Prostate gland (tissue), 2 donors: ENCODE data around the gene PIGQ. TPM values are rescaled to one million over a fixed set of nuclear protein-coding genes. Genes with fewer than 3 reads are reported as not detected.

Experiments used
- DNase-seq: peaks from one replicate; pipeline ENCODE4 v3.0.0-alpha.2; 2019; ENCODE audit warnings: low spot score
- H3K27ac ChIP-seq, 2 donors: fragments of 200-600 bp; sonication (generic); 2 replicates each; pipeline ENCODE4 v1.5.1; 2017 to 2019
- H3K27me3 ChIP-seq: fragments of 200-600 bp; sonication (generic); replicated peaks from 2 replicates; pipeline ENCODE4 v1.5.1; 2019; ENCODE audit not compliant: insufficient read depth
- H3K36me3 ChIP-seq, 2 donors: fragments of 200-600 bp; sonication (generic); 1 replicate in 1 of 2; 2 replicates in 1 of 2; pipeline versions ENCODE4 v1.5.1 to v1.8.1; 2017 to 2019
- H3K4me1 ChIP-seq: fragments of 200-600 bp; sonication (generic); replicated peaks from 2 replicates; pipeline ENCODE4 v1.5.1; 2019
- H3K4me3 ChIP-seq, 2 donors: fragments of 200-600 bp; sonication (generic); 2 replicates each; pipeline ENCODE4 v1.5.1; 2017 to 2019
- H3K9me3 ChIP-seq: fragments of 200-600 bp; sonication (generic); 2 replicates; pipeline ENCODE4 v1.5.1; 2017
- CTCF ChIP-seq, 4 experiments: fragments of 200-600 bp in 2 of 4; fragments of 450-650 bp in 2 of 4; sonication (generic) in 2 of 4; IDR thresholded peaks; 1 replicate in 3 of 4; 2 replicates in 1 of 4; pipeline ENCODE4 v1.5.1; 2016 to 2019; ENCODE audit warnings: antibody characterized with exemption in 4 of 4, mild to moderate bottlenecking in 2 of 4, moderate library complexity in 2 of 4
- POLR2A ChIP-seq: fragments of 450-650 bp; IDR thresholded peaks from one replicate; pipeline ENCODE4 v1.6.1; 2016; ENCODE audit warnings: antibody characterized with exemption, mild to moderate bottlenecking
- POLR2AphosphoS5 ChIP-seq: sonication (generic); formaldehyde crosslinking; IDR thresholded peaks from one replicate; pipeline ENCODE4 v1.6.1; 2017; ENCODE audit warnings: antibody characterized with exemption
- WGBS: methylation state at CpG from one replicate; pipeline ENCODE4 v1.1.5; 2018; 5-methylcytosine and 5-hydroxymethylcytosine counted together
- intact Hi-C: fragments of 100-400 bp; cut with DNase I; formaldehyde crosslinking; loops from one replicate; pipeline ENCODE4 v1.14.2; 2022
- total RNA-seq, 2 donors: library from RNA; depleted of rRNA; stranded (reverse); fragments of >200 nt; gene quantifications; one replicate each; pipeline ENCODE4 v1.1.0, GENCODE V29; 2016

PIGQ gene
- total RNA-seq, 2 donors from 2014 or later = 70.1 to 85.8 TPM

GRCh38 chr16:629833-630248 lies 60.1 kb downstream of the PIGQ start:
- no peak overlapping the region for H3K27ac ChIP-seq
- H3K9me3 ChIP-seq = no peaks in the 10 kb centered on the region
- intact Hi-C loops = no loop called here
- DNase-seq = no peak
- H3K36me3 ChIP-seq = peaks cover 0 to 3% of the 10 kb centered on the region in 2 donors
- TF ChIP-seq POLR2A (no peak), CTCF (IDR thresholded peaks at IDR 0.05) (no peak), POLR2AphosphoS5 (no peak)
- no peaks in the 10 kb centered on the region for H3K27me3 ChIP-seq
- no peak overlapping the region for H3K4me3 ChIP-seq
- WGBS = 56% methylated on average over 10 of the region's 11 CpGs
- peaks cover under 1% of the 10 kb centered on the region for H3K4me1 ChIP-seq

GRCh38 chr16:630249-630814 lies 60.6 kb downstream of the PIGQ start:
- Histone ChIP-seq H3K4me1 (peaks cover 6% of the 10 kb centered on the region), H3K9me3 (no peaks in the 10 kb centered on the region), H3K27me3 (no peaks in the 10 kb centered on the region), H3K36me3 (peaks cover 0 to 3% of the 10 kb centered on the region in 2 donors), H3K27ac (no peak overlapping the region), H3K4me3 (no peak overlapping the region)
- TF ChIP-seq CTCF (IDR thresholded peaks at IDR 0.05) (no peak), POLR2A (no peak), POLR2AphosphoS5 (no peak)
- intact Hi-C loops = no loop called here
- WGBS = 62% methylated on average over 26 of the region's 29 CpGs
- no peak for DNase-seq

GRCh38 chr16:630815-631405 lies 61.1 kb downstream of the PIGQ start, which contains the start of gene WFIKKN1:
Gene WFIKKN1, plus strand, starts transcription at chr16:630985. Its CDS starts 269 bp downstream, at chr16:631254.
- H3K4me3 ChIP-seq = no peak within 1 kb of the TSS
- TF ChIP-seq POLR2AphosphoS5 (no peak), CTCF (IDR thresholded peaks at IDR 0.05) (no peak), POLR2A (no peak)
- no peaks in the 10 kb centered on the region for H3K9me3 ChIP-seq
- 11% methylated on average over 18 of the region's 23 CpGs for whole genome bisulfite sequencing
- peaks cover 0 to 3% of the 10 kb centered on the region in 2 donors for H3K36me3 ChIP-seq
- H3K27me3 ChIP-seq = no peaks in the 10 kb centered on the region
- intact Hi-C loops = no loop called here
- H3K27ac ChIP-seq = no peak within 1 kb of the TSS
- H3K4me1 ChIP-seq = peaks cover 9% of the 10 kb centered on the region
- no peak for DNase-seq

- no peak for DNase-seq
- no peaks in the 10 kb centered on the region for H3K27me3 ChIP-seq
- H3K4me3 ChIP-seq = no peak overlapping the region
- intact Hi-C loops = no loop called here
- TF ChIP-seq POLR2A = no peak
- no peak for TF ChIP-seq POLR2AphosphoS5
- TF ChIP-seq CTCF (IDR thresholded peaks at IDR 0.05) = no peak
- H3K36me3 ChIP-seq = no peaks in the 10 kb centered on the region
- H3K4me1 ChIP-seq = peaks cover 9% of the 10 kb centered on the region
- no peaks in the 10 kb centered on the region for H3K9me3 ChIP-seq
- H3K27ac ChIP-seq = no peak overlapping the region
- WGBS = 55% methylated on average over 9 of the region's 9 CpGs
These were observed 62.1 kb downstream of the PIGQ start for GRCh38 chr16:631808-632358.
